Occipital lobe (tissue), 2 donors: ENCODE measurements around the gene PARD3B. TPM values are rescaled to one million over a fixed set of nuclear protein-coding genes. Genes with fewer than 3 reads are reported as not detected.

ENCODE experiments used
- DNase-seq: peaks from one replicate; lab custom pipeline; 2025; lab: John Stamatoyannopoulos, UW
- total RNA-seq: library from RNA; depleted of rRNA; stranded (reverse); fragments of >200 nt; gene quantifications from one replicate; pipeline ENCODE4 v1.2.3, GENCODE V29; 2014

The PARD3B gene
- total RNA-seq, 1 donor from 2014 or later: 5.6 TPM

DNA sequence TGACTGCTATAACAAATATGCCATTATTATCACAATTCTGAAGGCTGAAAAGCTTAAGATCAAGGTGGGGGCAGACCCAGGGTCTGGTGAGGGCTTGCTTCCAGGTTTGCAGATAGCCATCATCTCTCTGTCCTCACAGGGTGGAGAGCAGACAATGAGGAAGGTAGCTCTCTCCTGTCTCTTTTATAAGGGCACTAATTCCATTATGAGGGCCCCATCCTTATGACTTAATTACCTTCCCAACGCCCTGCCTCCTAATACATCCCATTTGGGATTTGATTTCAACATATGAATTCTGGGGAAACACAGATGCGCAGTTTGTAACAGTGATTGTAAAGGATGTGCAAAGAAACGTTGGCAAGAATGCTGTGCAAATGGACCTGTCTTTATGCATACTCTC, 44.8 kb downstream of the PARD3B start:
- no peak for DNase-seq

GRCh38 chr2:204591225-204591624, 46.0 kb downstream of the PARD3B start:
- DNase-seq: no peak

- no peak for DNase-seq
Observed at GRCh38 chr2:204604061-204604460, 58.8 kb downstream of the PARD3B start.

DNA sequence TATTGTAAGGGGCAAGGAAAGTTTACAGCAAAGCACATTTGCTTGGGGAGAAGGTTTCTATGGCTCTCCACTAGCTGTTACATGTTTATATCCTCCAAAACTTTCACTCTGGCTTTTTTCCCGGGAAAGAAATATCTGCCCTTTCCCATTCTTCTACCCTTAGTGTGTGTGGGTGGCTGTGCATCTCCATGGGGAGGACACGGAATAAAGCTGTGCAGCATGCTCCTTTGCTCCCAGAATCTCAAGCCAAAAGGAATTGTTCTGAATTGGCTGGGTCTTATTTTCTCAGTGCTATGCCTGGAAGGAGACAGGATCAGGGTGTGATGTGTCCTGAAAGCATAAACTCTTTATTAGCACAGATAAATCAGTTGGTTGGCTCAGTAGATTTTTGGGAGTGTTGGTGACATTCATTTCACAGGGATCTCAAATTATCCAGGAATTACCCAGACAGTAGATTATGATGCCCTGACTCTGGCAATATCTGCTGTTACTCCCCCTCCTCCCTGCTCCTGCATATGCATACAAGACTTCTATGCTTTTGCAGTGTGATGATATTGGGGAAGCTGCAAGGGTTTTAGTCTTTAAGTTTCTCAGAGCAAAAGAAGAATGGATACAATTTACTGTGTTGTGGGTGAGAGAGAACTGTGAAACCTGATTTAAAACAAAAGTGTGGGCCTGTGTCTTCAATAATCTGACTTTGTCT, 63.1 kb downstream of the PARD3B start:
- DNase-seq: no peak

GRCh38 chr2:204611017-204611631, 65.8 kb downstream of the PARD3B start:
- DNase-seq: no peak

DNA sequence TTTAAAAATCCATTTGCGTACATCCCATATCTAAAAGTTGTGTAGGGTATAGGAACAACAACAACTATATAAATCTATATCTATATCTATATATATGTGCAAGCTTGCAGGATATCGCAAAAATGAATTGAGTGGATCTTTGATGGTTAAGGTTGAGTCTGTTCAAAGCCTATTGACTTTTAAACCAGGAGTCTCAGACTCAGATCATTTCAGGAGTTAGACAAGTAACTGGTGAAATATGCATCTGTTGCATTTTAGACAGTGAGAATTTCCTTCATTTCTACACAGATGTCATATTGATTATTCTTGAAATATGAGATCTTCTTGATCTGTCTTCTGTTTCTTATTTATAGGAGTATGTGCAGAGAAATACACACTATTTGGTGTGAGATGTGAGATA, 66.5 kb downstream of the PARD3B start:
- DNase-seq: no peak

DNA sequence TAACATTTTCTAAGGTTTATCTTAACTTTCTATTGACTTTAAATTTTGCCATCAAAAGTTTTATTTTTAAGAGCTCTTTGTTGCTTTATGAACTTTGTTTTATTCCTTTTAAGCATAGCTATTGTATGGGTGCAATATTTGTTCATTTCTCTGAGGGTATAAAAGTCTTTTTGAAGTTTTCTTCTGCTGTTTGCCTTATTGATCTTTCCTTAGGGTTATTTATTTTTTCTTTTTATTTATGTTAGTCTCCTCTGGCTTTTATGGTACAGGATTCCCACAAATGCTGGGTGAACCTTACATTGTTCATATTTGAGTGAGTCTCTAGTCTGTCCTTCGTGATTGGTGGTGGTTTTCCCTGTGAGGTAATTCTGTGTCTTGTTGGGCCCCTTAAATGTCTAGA, 68.4 kb downstream of the PARD3B start:
- DNase-seq: no peak

DNA sequence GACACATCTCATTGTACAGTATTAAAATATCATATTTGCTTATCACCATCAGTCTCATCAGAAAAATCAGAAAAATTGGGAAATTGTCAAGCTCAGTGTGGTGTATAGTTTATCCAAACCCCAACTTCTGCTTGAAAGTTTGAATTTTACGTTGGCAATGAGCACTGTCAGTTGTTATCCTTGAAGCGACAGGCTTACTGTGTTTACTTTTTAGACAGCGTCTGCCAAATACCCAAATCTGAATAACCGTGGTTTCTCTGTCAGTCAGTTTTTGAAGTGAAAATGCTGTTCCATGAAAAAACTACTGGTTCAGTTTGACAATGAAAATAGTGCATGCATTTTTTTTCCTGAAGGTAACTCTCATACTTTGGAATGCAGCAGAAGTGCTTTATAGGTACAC, 70.2 kb downstream of the PARD3B start:
- DNase-seq: no peak

- DNase-seq: no peak
Observed at GRCh38 chr2:204625135-204625534, 79.9 kb downstream of the PARD3B start.

DNA sequence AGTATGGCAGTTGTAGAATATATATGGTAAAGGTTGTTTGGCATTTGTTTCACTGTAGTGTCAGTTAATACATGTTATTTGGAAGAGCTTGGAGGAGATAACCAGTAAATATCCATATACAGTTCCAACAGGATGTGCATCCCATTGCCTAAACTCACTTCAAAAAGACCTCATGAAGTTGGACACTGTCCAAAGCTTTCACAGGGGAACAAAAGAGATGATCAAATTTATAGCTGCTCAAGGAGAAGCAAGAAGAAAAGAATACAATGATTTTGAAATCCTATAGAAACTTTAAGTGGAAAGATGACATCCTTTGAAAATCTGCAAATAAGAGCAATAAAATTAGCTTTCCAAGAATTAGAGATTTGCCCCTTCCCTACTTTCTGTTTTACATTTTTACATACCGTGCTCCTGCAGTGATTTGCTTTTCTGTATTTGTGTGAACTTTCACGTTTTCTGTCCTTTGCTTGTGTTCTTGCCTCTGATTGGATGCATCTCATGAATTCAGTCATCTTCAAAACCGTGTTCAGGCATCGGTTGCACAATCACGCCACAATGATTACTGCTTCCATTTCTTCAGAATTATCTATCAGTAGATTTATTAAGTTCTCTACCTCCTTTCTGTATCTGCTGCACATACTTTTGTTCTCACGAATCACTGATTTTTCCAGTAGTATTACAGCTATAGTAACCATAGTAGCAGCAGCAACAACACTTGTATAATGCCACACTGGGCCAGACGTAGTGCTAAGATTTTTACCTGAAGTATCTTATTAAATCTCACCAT, 83.8 kb downstream of the PARD3B start:
- DNase-seq: no peak

DNA sequence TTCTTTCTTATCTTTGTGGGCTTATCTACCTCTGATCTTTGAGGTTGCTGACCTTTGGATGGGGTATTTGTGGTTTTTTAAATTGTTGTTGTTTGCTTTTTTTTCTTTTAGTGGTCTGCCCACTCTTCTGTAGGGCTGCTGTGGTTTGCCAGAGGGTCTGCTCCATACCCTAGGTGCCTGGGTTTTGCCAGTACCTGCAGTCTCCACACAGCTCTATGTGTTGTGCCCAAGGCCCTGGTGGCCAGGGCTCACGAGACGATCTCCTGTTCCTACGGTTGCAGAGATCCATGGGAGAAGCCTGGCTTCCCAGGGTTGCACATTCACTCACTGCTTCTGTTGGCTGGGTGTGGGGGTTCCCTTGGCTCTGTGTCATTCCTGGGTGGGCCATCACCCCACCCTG, 87.1 kb downstream of the PARD3B start:
- no peak for DNase-seq

DNA sequence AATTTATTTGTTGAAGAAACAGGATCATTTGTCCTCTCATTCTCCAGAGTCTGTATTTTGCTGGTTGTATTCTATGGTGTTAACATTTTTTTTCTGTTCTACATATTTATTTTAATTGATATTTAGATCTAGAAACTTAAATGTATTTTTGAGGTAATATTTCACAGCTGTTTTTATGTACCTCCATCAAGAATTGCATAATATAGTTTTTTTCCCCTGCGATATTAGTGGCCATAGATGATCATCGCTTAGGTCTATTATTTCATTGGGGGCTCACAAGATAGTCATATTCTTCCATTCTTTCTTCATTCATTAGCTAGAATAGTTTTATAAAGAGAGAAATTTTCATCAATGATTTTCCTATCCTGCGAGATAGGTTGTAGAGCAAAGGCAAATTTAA, 89.3 kb downstream of the PARD3B start:
- no peak for DNase-seq

GRCh38 chr2:204635478-204635877, 90.2 kb downstream of the PARD3B start:
- no peak for DNase-seq

- no peak for DNase-seq
Observed at GRCh38 chr2:204638471-204639194, 93.4 kb downstream of the PARD3B start.

- DNase-seq: no peak
Observed at GRCh38 chr2:204643326-204643725, 98.1 kb downstream of the PARD3B start.

GRCh38 chr2:204645018-204645773, 99.9 kb downstream of the PARD3B start:
- DNase-seq: no peak

DNA sequence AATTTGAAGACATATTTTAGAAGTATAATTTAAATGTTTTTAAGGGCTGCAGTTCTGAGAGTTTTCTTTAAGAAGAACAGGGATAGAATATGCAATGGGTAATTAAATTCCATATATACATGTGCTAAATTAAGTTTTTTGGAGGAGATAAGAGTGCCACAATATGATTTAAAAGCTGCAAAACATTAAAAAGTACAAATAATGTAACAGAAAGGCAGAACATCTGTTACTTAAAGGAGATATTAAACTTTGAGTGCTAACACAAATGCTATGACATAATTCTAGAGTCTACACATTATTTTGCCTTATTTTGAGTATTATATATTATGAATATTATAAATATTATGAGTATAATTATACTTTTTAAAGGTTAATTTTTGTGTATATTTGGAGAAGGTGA, 102.4 kb downstream of the PARD3B start:
- DNase-seq: no peak

DNA sequence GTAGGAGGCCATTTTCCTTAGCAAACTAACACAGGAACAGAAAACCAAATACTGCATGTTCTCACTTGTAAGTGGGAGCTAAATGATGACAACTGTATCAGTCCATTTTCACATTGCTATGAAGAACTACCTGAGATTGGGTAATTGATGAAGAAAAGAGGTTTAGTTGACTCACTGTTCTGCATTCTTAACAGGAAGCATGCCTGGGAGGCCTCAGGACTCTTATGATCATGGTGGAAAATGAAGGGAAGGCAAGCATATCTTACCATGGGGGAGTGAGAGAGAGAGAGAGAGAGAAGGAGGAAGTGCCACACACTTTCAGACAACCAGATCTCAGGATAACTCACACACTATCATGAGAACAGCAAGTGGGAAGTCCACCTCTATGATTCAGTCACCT, 105.3 kb downstream of the PARD3B start:
- no peak for DNase-seq

GRCh38 chr2:204652063-204652462, 106.8 kb downstream of the PARD3B start:
- DNase-seq: no peak

GRCh38 chr2:204654669-204655068, 109.4 kb downstream of the PARD3B start:
- DNase-seq: no peak

GRCh38 chr2:204655101-204655500, 109.8 kb downstream of the PARD3B start:
- no peak for DNase-seq
